ENCODE measurements around the gene KCNK5.

Gene KCNK5

GRCh38 chr6:39143238-39143930 is 85.9 kb downstream of the KCNK5 start:
- TF ChIP-seq CTCF (IDR thresholded peaks at IDR 0.05; ENCODE audit: borderline replicate concordance, insufficient read depth, low read depth, low read length) = no peak
- no peak overlapping the region for H3K4me3 ChIP-seq (ENCODE audit: low read depth, low read length)

GRCh38 chr6:39140556-39141167 is 88.6 kb downstream of the KCNK5 start:
- H3K4me3 ChIP-seq (ENCODE audit: low read depth, low read length) = no peak overlapping the region
- no peak for TF ChIP-seq CTCF (IDR thresholded peaks at IDR 0.05; ENCODE audit: borderline replicate concordance, insufficient read depth, low read depth, low read length)
